ENCODE data around the gene METTL3. TPM values are rescaled to one million over a fixed set of nuclear protein-coding genes. Genes with fewer than 3 reads are reported as not detected.

The METTL3 gene
- total RNA-seq, 2 donors from 2014 or later = 66.8 to 91.4 TPM

DNA sequence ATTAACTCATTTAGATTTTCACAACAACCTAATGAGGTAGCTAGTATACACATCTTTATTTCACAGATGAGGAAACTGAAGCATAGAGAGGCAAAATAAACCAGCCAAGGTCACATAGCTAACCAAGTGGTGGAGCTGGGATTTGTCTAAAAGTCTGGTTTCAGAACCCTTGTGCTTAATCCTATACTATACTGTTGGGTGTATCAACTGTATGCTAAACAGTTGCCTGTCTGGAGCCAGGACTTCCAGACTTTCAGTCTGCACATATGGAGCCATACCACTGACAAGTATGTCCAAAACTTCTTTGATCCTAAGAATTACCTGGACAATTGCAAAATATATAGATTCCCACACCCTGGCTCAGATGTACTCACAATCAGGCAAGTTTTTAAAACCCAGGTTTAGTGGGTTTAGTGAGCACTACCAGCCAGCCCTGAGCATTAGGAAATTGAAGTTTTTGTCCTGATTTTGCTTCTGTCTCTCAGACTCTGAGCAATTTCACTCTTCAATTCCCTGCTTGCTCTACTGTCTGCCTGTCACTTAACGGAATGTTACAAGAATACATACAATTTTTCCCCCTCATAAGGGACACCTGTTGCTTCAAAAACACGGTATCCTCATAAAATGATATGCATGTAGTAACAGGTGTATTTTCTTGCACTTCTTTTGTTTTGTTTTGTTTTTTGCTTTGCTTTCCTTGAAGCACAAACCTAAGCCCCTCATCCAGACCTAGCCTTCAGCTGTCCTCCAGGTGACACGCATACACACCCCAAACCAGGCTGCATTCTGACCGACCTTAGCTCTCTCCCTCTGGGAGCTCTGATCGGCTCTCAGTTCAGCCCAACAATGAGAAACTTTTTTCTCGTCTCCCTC is 24.6 kb upstream of the METTL3 start:
- H3K4me3 Mint-ChIP-seq = no peak overlapping the region
- no peak for ATAC-seq

DNA sequence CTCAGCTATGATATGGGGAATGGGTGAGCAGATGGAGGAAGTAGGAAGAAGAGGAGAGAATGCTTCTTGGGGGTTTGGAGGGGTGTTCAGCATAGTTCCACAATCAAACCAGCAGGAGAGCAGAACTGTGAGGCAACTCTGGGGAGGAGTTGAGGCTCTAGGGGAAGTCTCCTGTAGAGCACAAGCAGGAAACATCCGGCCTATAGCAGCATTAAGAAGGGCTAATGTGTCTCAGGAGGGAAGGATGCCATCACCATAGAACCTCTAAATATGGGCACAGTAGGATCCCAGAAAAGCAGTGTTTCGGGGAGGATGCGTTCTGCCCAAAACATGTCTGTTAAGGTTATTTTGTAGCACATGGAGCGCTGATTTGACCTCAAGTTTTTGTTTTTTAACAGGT is 23.4 kb upstream of the METTL3 start:
- no peaks in the 10 kb centered on the region for H3K9me3 Mint-ChIP-seq
- no peak overlapping the region for H3K27ac Mint-ChIP-seq
- DNase-seq (ENCODE audit: low spot score) (no peak), ATAC-seq (no peak)
- no peak overlapping the region for H3K4me3 Mint-ChIP-seq
- no peaks in the 10 kb centered on the region for H3K36me3 Mint-ChIP-seq
- peaks cover 38 to 55% of the 10 kb centered on the region in 2 donors for H3K27me3 Mint-ChIP-seq
- H3K4me1 Mint-ChIP-seq (ENCODE audit: low read depth in 2 of 2) = peaks cover 5 to 6% of the 10 kb centered on the region in 2 donors

More for the DNA sequence above, 24.6 kb upstream of the METTL3 start:
- Mint-ChIP-seq H3K27me3 (peaks cover 41 to 57% of the 10 kb centered on the region in 2 donors), H3K27ac (no peak overlapping the region), H3K9me3 (no peaks in the 10 kb centered on the region), H3K36me3 (no peaks in the 10 kb centered on the region), H3K4me1 (ENCODE audit: low read depth in 2 of 2) (peaks cover 5 to 6% of the 10 kb centered on the region in 2 donors)
- DNase-seq (ENCODE audit: low spot score) = no peak

DNA sequence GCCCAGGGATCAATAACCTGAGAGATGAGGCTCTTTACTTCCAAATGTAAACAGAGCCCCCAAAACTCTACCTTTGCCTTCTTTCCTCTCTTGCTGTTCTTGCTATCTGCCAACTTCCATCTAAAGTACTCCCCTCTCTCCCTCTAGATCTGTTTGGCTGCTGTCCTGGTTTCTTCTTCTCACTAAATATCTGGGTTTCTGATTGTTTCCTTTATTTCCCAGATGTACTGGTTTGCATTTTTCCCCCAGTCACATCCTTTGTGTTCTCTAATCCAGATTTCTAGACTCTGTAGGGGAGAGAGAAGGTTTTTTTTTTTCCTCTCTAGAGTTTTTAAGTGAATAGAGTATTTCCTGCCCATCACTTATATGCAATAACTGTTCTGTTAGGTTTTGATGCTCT is 22.2 kb upstream of the METTL3 start:
- Mint-ChIP-seq H3K36me3 (no peaks in the 10 kb centered on the region), H3K4me3 (no peak overlapping the region), H3K27me3 (peaks cover 26 to 42% of the 10 kb centered on the region in 2 donors), H3K27ac (no peak overlapping the region), H3K9me3 (no peaks in the 10 kb centered on the region), H3K4me1 (ENCODE audit: low read depth in 2 of 2) (peaks cover 5 to 6% of the 10 kb centered on the region in 2 donors)
- ATAC-seq (no peak), DNase-seq (ENCODE audit: low spot score) (no peak)

DNA sequence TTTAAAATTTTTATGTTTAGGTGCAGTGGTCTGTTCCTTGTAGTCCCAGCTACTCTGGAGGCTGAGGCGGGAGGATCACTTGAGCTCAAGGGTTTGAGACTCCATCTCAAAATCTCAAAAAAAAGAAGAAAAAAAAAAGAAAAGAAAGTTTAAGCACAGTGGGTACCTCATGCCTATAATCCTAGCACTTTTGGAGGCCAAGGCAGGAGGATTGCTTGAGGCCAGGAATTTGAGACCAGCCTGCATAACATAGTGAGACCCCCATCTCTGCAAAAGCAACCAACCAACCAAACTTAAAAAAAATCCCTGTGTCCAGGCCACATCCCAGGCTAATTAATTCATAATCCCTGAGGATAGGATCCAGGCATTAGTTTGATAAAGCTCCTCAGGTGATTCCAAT is 18.4 kb upstream of the METTL3 start:
- Mint-ChIP-seq H3K4me1 (ENCODE audit: low read depth in 2 of 2) (peaks cover 9 to 14% of the 10 kb centered on the region in 2 donors), H3K27ac (no peak overlapping the region), H3K27me3 (peaks cover 9 to 14% of the 10 kb centered on the region in 2 donors), H3K9me3 (no peaks in the 10 kb centered on the region), H3K36me3 (no peaks in the 10 kb centered on the region), H3K4me3 (no peak overlapping the region)
- no peak for DNase-seq (ENCODE audit: low spot score)
- no peak for ATAC-seq

DNA sequence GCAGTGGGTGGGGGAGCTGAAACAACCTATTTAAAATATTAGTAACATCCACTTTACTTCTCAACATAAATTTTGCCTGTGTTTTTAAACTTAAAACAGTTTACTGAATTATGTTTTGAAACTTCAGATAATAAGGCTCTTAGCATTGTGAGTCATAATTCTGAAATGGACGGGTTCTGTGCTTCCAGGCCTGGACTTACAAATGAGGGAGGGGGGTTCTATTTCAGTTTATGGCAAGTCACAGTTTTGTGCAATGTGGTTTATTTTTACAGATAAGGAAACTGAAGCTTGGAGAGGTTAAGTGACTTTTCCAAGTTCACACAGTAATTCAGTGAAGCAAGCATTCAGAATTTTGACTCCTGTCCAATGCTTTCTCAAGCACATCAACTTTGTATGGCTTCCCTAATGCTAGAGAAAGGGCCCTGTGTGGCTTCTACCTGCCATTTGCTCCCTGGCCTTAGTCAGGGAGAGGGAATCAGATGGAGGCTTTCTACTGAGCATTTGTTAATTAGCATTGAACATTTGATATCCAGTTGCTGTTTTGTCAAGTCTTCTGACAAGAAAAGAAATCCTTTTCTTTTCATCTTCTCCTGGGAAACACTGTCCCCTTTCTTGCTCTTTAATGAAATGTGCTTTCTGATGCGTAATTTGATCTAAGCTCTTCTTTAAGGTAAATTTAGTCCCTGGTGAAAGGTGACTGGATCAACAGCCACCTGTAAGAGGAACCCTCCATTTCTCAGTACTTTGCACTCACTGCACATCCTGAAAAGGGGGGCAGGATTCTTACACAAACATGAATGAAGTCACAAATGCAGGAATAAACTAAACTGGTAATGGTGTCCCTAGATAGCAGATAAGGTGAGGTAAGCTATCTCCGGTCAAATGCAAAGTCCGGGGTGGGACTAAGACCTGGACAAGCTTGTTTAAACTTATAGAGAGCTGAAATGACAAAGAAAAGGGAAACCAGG is 17.5 kb upstream of the METTL3 start:
- no peak for ATAC-seq
- Mint-ChIP-seq H3K4me1 (ENCODE audit: low read depth in 2 of 2) (peaks cover 9 to 14% of the 10 kb centered on the region in 2 donors), H3K4me3 (no peak overlapping the region), H3K36me3 (no peaks in the 10 kb centered on the region), H3K9me3 (no peaks in the 10 kb centered on the region), H3K27me3 (peaks cover 6 to 14% of the 10 kb centered on the region in 2 donors), H3K27ac (no peak overlapping the region)
- no peak for DNase-seq (ENCODE audit: low spot score)

DNA sequence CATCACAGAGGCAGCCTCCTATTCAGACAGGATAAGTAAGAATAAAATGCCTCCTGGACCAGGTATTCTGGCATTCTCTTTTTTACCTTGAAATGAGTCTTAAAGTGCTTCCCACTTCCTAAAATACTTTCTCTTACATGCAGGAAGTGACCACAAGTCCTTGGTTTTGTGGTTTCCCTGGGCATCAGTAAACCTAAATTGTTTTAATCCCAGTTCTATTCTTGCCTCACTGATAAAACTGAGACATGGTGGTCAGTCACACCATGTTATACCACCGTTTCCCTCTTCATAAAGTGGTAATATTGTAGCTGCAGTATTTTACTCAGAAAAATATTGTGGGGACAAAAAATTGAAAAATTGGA is 16.2 kb upstream of the METTL3 start:
- ATAC-seq = no peak

DNA sequence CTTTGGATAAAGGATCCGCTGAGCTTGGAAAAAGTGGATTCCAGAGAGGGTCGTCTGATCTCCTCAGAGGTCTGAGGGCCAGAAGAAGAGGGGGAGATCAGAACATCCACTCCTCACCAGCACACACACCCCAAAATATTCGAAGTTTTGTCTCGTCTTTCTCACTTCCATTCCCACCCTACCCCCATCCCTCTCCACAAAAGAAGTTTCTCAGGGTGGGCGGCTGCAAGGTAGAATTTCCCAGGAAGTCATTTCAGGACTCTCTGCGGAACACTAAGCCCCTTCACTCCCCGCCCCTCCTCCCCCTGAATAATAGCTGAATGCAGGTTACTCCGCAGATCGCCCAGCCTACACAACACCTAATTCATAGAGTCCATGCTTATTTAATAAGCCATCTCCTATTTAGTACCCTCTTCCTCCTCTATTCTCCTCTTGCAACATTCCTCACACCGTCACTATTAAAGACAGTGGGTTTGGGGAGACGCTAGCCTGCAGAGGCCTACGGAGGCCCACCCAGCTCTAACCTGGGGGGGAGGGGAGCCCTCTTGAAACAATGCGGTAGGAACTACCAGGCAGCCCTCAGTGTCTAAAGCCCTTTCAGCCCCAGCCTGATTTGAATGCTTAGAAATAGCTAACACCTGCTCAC is 15.7 kb upstream of the METTL3 start:
- DNase-seq (ENCODE audit: low spot score) (no peak), ATAC-seq (no peak)
- no peaks in the 10 kb centered on the region for H3K9me3 Mint-ChIP-seq
- peaks cover 9 to 14% of the 10 kb centered on the region in 2 donors for H3K4me1 Mint-ChIP-seq (ENCODE audit: low read depth in 2 of 2)
- H3K36me3 Mint-ChIP-seq = no peaks in the 10 kb centered on the region
- peak overlapping the region in 1 of 2 donors; percentile 72 for H3K27ac Mint-ChIP-seq
- H3K27me3 Mint-ChIP-seq = peaks cover 0 to 1% of the 10 kb centered on the region in 2 donors
- H3K4me3 Mint-ChIP-seq = peak overlapping the region; percentile 83

More for the DNA sequence above, 16.2 kb upstream of the METTL3 start:
- H3K27me3 Mint-ChIP-seq = peaks cover 3 to 6% of the 10 kb centered on the region in 2 donors
- peak overlapping the region in 1 of 2 donors; percentile 72 for H3K27ac Mint-ChIP-seq
- no peak for DNase-seq (ENCODE audit: low spot score)
- no peaks in the 10 kb centered on the region for H3K9me3 Mint-ChIP-seq
- H3K4me3 Mint-ChIP-seq = peak overlapping the region; percentile 83
- H3K36me3 Mint-ChIP-seq = no peaks in the 10 kb centered on the region
- peaks cover 9 to 14% of the 10 kb centered on the region in 2 donors for H3K4me1 Mint-ChIP-seq (ENCODE audit: low read depth in 2 of 2)

DNA sequence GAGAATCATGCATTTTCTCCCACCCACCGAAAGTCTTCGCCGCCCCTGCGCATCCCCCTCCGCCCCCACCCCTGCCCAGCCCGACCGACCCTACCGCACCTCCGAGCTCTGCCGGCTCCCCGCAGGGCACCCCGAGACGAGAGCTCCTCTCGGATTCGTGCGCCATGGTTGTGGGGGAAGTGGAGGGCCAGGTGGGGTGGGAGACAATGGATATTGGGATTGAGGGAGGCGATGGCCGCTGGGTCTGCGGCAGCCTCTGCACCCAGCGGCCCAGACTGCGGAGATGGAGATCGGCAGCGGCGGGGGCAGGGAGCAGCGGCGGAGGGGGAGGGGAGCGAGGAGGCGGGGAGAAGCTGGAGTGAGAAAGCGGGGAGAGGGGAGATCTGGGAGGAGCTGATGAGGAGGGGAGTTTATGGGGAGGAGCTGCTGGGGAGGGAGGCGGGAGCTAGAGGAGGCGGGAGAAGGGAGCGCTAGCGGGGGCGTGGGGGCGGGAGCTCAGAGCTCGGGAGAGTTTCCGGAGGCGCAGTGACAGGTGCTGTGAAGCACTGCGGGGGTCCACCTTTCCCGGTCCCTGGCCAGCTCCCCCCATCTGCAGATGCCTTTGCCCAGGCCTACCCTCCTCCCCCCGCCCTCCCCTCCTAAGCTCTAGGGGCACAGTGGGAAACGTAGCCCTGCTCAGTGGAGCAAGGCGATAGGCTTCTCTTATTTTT is 15.0 kb upstream of the METTL3 start, which contains the start of gene SALL2:
TSS of gene SALL2 (minus strand) at position 385 of the 710 bp plus-strand sequence. CDS start at position 166, 219 bp downstream.
- Mint-ChIP-seq H3K4me3 (peak within 1 kb of the TSS; percentile 83), H3K27ac (peak within 1 kb of the TSS; percentile 48 to 82), H3K9me3 (no peaks in the 10 kb centered on the region), H3K27me3 (no peaks in the 10 kb centered on the region), H3K4me1 (ENCODE audit: low read depth in 2 of 2) (peaks cover 9 to 14% of the 10 kb centered on the region in 2 donors), H3K36me3 (no peaks in the 10 kb centered on the region)
- ATAC-seq = peak; percentile 79 to 85
- DNase-seq (ENCODE audit: low spot score) = peak; percentile 80

DNA sequence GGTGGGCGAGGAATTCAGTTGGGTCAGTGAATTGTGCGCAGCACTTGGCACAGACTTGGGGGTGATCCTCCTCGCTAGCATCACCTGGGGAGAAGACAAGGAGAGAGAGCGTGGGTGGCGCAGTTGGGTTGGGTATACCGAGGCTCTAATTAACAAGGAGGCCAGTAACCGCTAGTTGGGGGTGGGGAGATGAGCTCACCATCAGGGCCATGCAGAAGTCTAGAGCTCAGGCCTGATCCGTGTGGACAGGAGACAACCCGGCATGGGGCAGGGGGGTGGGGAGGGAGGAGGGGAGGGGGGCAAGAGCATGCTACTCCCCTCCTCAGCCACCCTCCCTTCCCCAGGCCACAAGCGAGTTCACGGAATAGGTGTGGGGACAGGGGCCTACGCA is 14.4 kb upstream of the METTL3 start:
- Mint-ChIP-seq H3K9me3 (no peaks in the 10 kb centered on the region), H3K4me3 (peak overlapping the region; percentile 83)

DNA sequence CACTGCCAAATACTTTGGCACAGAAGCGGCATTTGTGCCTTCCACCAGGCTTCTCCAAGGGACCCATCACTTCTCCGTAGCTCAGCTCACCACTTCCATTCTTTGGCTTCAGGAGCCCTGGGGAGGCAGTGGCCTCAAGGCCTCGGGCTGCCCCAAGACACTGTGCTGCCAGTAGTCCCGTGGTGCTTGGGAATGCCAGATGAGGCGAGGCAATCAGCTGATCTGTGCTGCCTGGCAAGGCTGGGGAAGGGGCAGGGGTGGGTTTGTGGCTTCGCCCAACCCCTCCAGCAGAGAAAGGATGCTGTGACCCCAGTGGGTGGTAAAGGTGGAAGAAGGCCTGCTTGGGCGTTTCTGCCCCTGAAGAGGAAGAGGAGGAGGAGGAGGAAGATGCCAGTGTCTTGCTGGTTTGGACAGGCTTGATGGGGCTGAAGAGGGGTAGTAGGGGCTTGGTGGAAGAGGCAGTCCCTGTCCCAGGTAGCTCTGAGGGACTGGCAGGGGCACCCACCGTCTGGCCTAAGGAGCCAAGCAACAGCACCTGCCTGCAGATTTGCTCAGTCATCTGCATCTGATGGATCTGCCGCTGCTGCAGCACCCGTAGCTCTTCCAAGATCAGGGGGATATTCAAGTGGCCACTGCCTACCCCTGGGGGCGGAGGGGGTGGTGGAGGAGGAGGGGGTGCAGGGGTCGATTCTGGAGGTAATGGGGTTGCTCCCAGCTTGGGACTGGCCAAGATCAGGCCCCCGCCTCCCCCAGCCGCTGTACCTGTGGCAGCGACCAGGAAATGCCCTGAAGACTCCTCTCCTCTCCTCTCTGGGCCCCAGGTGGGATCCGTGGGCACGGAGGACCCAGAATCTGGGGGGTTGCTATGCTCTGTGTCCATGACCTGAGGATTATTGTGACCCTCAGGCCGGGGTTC is 13.7 kb upstream of the METTL3 start:
- Mint-ChIP-seq H3K27ac (peak overlapping the region; percentile 48 to 82), H3K27me3 (no peaks in the 10 kb centered on the region), H3K4me1 (ENCODE audit: low read depth in 2 of 2) (peaks cover 9 to 14% of the 10 kb centered on the region in 2 donors), H3K4me3 (peak overlapping the region; percentile 83), H3K9me3 (no peaks in the 10 kb centered on the region), H3K36me3 (no peaks in the 10 kb centered on the region)
- ATAC-seq (no peak), DNase-seq (ENCODE audit: low spot score) (no peak)

More for the DNA sequence above, 14.4 kb upstream of the METTL3 start:
- no peak for ATAC-seq
- Mint-ChIP-seq H3K36me3 (no peaks in the 10 kb centered on the region), H3K27me3 (no peaks in the 10 kb centered on the region), H3K4me1 (ENCODE audit: low read depth in 2 of 2) (peaks cover 9 to 14% of the 10 kb centered on the region in 2 donors), H3K27ac (peak overlapping the region; percentile 48 to 82)
- DNase-seq (ENCODE audit: low spot score) = no peak

DNA sequence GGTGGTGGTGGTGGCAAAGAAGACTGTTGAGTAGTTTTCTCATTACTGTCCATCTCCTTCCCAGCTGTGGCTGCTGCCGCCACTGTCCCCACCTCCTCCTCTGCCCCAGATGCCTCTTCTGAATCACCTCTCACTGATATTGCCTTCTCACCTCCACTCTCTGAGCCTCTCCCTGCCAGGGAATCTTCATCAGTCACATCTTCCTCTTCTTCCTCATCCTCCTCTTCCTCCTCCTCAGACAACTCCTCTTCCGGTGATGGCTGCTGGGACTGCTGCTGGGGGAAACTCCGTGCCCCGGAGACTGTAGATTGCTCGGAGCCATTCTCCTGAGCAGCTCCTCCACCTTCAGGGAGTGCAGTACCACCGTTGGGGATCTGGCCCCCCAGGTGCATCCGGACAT is 12.1 kb upstream of the METTL3 start:
- Mint-ChIP-seq H3K9me3 (no peaks in the 10 kb centered on the region), H3K4me1 (ENCODE audit: low read depth in 2 of 2) (peaks cover 9 to 14% of the 10 kb centered on the region in 2 donors), H3K27me3 (peaks cover 5 to 7% of the 10 kb centered on the region in 2 donors), H3K4me3 (no peak overlapping the region), H3K36me3 (no peaks in the 10 kb centered on the region), H3K27ac (no peak overlapping the region)
- ATAC-seq = no peak
- DNase-seq (ENCODE audit: low spot score) = no peak

DNA sequence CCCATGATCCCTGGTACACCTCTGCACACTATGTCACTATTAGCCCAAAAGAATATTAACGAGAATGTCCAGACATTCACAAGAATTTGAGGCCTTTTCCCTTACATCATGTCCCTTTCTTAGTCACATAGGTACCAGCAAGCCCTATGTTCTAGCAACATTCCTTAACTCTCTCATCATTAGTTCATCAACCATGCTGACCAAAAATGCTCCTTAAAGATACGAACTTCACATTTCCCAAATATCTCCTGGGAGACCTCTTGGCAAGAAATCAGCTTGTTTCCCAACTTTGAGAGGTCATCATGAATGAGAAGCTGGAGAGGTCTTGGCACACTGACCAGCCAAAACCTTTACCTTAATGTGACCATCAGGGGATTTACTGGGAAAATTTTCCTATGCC is 10.4 kb upstream of the METTL3 start:
- DNase-seq (ENCODE audit: low spot score) = no peak
- no peaks in the 10 kb centered on the region for H3K36me3 Mint-ChIP-seq
- peaks cover 5 to 8% of the 10 kb centered on the region in 2 donors for H3K27me3 Mint-ChIP-seq
- no peak overlapping the region for H3K27ac Mint-ChIP-seq
- H3K4me1 Mint-ChIP-seq (ENCODE audit: low read depth in 2 of 2) = peaks cover 0 to 7% of the 10 kb centered on the region in 2 donors
- H3K9me3 Mint-ChIP-seq = no peaks in the 10 kb centered on the region
- ATAC-seq = no peak
- no peak overlapping the region for H3K4me3 Mint-ChIP-seq

Data from natural killer cell treated with Interleukin-12 subunit alpha and Interleukin-12 subunit beta and Interleukin-15 and Interleukin-18, amount 100 ng/mL, for 72 hours (primary cell).